ENCODE data around the gene UBE4B. TPM values are rescaled to one million over a fixed set of nuclear protein-coding genes. Genes with fewer than 3 reads are reported as not detected.

Gene UBE4B
- total RNA-seq, 1 donor from 2014 or later: 36.2 TPM

DNA sequence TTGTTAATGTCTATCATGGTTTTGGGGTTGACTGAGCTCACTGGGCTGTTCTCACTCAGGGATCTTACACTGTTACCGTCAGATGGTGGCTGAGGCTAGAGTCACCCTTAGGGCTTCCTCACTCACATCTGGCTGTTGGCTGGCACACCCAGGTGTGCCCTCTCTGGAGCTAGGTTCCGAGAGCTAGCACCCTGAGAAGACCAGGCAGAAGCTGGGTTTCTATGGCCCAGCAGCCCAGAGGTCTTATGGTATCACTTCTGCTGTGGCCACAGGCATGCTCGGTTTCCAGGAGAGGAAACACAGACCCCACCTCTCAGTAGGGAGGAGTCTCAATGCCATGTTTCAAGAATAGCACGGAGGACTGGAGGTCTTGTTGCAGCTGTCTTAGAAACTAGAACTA, 156.9 kb downstream of the UBE4B start:
- DNase-seq: no peak
- no peak overlapping the region for H3K27ac ChIP-seq
- peak; percentile 12 for ATAC-seq
- H3K4me1 ChIP-seq: no peaks in the 10 kb centered on the region
- intact Hi-C loops (cut with DNase I): no loop called here
- no peak for TF ChIP-seq CTCF (IDR thresholded peaks at IDR 0.05)
- no peak overlapping the region for H3K4me3 ChIP-seq
- no peaks in the 10 kb centered on the region for H3K36me3 ChIP-seq
- H3K27me3 ChIP-seq: no peaks in the 10 kb centered on the region
- H3K9me3 ChIP-seq: no peaks in the 10 kb centered on the region

DNA sequence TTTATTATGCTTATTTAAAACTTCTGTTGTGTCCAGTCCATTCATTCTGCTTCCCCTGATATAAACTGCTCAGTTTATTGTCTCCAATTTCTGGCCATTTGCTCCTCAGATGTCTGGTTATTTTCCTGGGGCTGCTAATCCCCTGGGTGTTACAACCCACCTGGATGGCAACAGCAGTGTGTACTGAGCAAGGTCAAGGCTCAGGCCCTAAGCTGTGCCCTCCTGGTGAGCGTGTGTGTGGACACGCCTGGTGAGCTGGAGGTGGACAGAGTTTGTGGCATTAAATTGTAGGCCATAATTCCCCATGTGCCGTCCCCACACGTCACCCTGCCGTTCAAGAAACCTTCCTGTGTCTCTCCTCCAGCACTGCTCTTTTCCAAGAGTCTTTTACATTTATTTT, 159.5 kb downstream of the UBE4B start:
- intact Hi-C loops (cut with DNase I): no loop called here
- no peak for DNase-seq
- no peaks in the 10 kb centered on the region for H3K4me1 ChIP-seq
- H3K27ac ChIP-seq: no peak overlapping the region
- TF ChIP-seq CTCF (IDR thresholded peaks at IDR 0.05): no peak
- H3K27me3 ChIP-seq: no peaks in the 10 kb centered on the region
- ATAC-seq: no peak
- H3K4me3 ChIP-seq: no peak overlapping the region
- no peaks in the 10 kb centered on the region for H3K9me3 ChIP-seq
- H3K36me3 ChIP-seq: no peaks in the 10 kb centered on the region

DNA sequence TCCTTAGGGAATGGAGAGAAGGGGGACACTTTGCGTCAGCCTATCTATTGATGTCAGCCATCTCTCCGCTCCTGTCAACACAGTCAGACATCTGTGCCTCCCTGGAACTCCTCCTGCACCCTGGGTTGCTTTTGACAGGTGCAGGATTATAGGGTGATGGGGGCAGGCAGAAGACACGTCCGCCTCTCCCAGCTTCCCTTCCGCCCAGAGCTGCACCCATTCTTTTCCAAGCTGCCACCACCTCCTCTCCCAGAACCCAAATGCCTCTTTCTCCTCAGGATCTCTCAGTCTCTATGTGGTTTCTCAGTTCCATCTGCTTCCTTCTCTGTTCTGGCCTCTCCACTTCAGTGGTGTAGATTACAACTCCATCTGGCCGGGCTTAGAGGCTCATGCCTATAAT, 160.5 kb downstream of the UBE4B start:
- Histone ChIP-seq H3K36me3 (no peaks in the 10 kb centered on the region), H3K9me3 (no peaks in the 10 kb centered on the region), H3K4me3 (no peak overlapping the region), H3K27me3 (no peaks in the 10 kb centered on the region), H3K4me1 (no peaks in the 10 kb centered on the region), H3K27ac (no peak overlapping the region)
- intact Hi-C loops (cut with DNase I): no loop called here
- TF ChIP-seq CTCF (IDR thresholded peaks at IDR 0.05): no peak
- ATAC-seq: no peak
- DNase-seq: no peak

DNA sequence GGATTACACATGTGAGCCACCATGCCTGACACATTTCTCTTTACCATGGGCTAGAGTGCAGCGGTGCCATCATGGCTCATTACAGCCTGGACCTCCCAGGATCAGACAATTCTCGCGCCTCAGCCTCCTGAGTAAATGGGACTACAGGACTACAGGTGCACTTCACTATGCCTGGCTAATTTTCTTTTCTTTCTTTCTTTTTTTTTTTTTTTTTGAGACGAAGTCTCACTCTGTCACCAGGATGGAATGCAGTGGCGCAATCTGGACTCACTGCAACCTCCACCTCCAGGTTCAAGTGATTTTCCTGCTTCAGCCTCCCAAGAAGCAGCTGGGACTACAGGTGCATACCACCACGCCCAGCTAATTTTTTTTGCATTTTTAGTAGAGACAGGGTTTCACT, 162.8 kb downstream of the UBE4B start:
- TF ChIP-seq CTCF (IDR thresholded peaks at IDR 0.05): no peak
- Histone ChIP-seq H3K27me3 (no peaks in the 10 kb centered on the region), H3K4me1 (no peaks in the 10 kb centered on the region), H3K36me3 (no peaks in the 10 kb centered on the region), H3K4me3 (no peak overlapping the region), H3K9me3 (no peaks in the 10 kb centered on the region), H3K27ac (no peak overlapping the region)
- intact Hi-C loops (cut with DNase I): no loop called here
- no peak for DNase-seq
- ATAC-seq: no peak

GRCh38 chr1:10196976-10197375, 164.2 kb downstream of the UBE4B start:
- TF ChIP-seq CTCF (IDR thresholded peaks at IDR 0.05): no peak
- ATAC-seq: no peak
- H3K27ac ChIP-seq: no peak overlapping the region
- no peaks in the 10 kb centered on the region for H3K4me1 ChIP-seq
- H3K9me3 ChIP-seq: no peaks in the 10 kb centered on the region
- H3K4me3 ChIP-seq: no peak overlapping the region
- no peaks in the 10 kb centered on the region for H3K36me3 ChIP-seq
- DNase-seq: no peak
- H3K27me3 ChIP-seq: no peaks in the 10 kb centered on the region
- intact Hi-C loops (cut with DNase I): no loop called here

- Histone ChIP-seq H3K36me3 (no peaks in the 10 kb centered on the region), H3K27me3 (no peaks in the 10 kb centered on the region), H3K27ac (no peak overlapping the region), H3K4me1 (no peaks in the 10 kb centered on the region), H3K9me3 (no peaks in the 10 kb centered on the region), H3K4me3 (no peak overlapping the region)
- no peak for DNase-seq
- no peak for ATAC-seq
- no peak for TF ChIP-seq CTCF (IDR thresholded peaks at IDR 0.05)
- intact Hi-C loops (cut with DNase I): no loop called here
These were observed 167.9 kb downstream of the UBE4B start for GRCh38 chr1:10200620-10201019.
